WERI-Rb-1 (cell line): Measurements from ENCODE around the gene MEAF6.
"Not testable (repeated sequence)": the region's sequence is repeated elsewhere in the genome, so short reads cannot be mapped to it uniquely, and the experiment has no call there.

Source experiments
- DNase-seq: peaks from one replicate; pipeline ENCODE4 v3.0.0-alpha.2; 2020
- H3K27ac ChIP-seq: fragments of 250-450 bp; sonication (Bioruptor Pico); 2 replicates; pipeline ENCODE4 v1.5.1; 2020; ENCODE audit warnings: mild to moderate bottlenecking, moderate library complexity
- H3K27me3 ChIP-seq: fragments of 250-450 bp; sonication (Bioruptor Pico); 2 replicates; pipeline ENCODE4 v1.5.1; 2021; ENCODE audit warnings: mild to moderate bottlenecking, low read depth, moderate library complexity; ENCODE audit not compliant: insufficient read depth, severe bottlenecking
- H3K36me3 ChIP-seq: fragments of 250-450 bp; sonication (Bioruptor Pico); 2 replicates; pipeline ENCODE4 v1.5.1; 2020; ENCODE audit warnings: mild to moderate bottlenecking, moderate library complexity
- H3K4me3 ChIP-seq: 2 replicates; pipeline ENCODE4 v1.5.1; 2011; ENCODE audit warnings: low read depth, mild to moderate bottlenecking, control low read depth, low read length
- H3K9me3 ChIP-seq: fragments of 250-450 bp; sonication (Bioruptor Pico); 2 replicates; pipeline ENCODE4 v1.5.1; 2021; ENCODE audit warnings: mild to moderate bottlenecking, moderate library complexity; ENCODE audit not compliant: severe bottlenecking
- TF ChIP-seq, protein P1 (sequence below): IDR thresholded peaks from 2 replicates; pipeline ENCODE4 v1.5.1; 2011; ENCODE audit warnings: low read depth, mild to moderate bottlenecking, control low read depth, inconsistent platforms, low read length

The MEAF6 gene

DNA sequence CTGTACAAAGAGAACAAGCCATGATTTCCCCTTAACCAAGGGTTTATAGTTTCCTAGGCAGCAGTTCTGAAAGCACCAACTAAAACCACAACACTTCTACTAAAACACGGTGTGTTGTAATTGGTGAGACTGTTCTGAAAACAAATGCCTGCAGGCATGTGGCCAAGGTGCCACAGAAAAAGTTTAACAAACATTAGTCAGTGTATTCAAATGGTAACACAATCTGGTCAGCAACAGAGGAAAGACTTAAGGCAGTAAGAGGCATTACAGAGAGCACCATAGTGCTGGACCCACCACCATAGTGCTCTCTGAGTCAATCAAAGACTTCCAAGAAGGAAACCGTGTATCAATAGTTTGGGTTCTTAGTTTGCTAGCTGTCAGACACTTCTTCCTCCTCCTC, 22.8 kb upstream of the MEAF6 start:
- H3K4me3 ChIP-seq, result no peak overlapping the region
- DNase-seq, result no peak
- TF ChIP-seq, protein P1, sequence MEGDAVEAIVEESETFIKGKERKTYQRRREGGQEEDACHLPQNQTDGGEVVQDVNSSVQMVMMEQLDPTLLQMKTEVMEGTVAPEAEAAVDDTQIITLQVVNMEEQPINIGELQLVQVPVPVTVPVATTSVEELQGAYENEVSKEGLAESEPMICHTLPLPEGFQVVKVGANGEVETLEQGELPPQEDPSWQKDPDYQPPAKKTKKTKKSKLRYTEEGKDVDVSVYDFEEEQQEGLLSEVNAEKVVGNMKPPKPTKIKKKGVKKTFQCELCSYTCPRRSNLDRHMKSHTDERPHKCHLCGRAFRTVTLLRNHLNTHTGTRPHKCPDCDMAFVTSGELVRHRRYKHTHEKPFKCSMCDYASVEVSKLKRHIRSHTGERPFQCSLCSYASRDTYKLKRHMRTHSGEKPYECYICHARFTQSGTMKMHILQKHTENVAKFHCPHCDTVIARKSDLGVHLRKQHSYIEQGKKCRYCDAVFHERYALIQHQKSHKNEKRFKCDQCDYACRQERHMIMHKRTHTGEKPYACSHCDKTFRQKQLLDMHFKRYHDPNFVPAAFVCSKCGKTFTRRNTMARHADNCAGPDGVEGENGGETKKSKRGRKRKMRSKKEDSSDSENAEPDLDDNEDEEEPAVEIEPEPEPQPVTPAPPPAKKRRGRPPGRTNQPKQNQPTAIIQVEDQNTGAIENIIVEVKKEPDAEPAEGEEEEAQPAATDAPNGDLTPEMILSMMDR, result no peak
- no peaks in the 10 kb centered on the region for H3K9me3 ChIP-seq
- peaks cover 61% of the 10 kb centered on the region for H3K36me3 ChIP-seq
- H3K27me3 ChIP-seq, result no peaks in the 10 kb centered on the region
- H3K27ac ChIP-seq, result no peak overlapping the region

- TF ChIP-seq, protein P1, result no peak
- Histone ChIP-seq H3K36me3 (peaks cover 29% of the 10 kb centered on the region), H3K27me3 (no peaks in the 10 kb centered on the region), H3K4me3 (no peak overlapping the region), H3K27ac (no peak overlapping the region), H3K9me3 (no peaks in the 10 kb centered on the region)
- DNase-seq, result no peak
These were observed 18.9 kb upstream of the MEAF6 start for GRCh38 chr1:37533317-37534093.

DNA sequence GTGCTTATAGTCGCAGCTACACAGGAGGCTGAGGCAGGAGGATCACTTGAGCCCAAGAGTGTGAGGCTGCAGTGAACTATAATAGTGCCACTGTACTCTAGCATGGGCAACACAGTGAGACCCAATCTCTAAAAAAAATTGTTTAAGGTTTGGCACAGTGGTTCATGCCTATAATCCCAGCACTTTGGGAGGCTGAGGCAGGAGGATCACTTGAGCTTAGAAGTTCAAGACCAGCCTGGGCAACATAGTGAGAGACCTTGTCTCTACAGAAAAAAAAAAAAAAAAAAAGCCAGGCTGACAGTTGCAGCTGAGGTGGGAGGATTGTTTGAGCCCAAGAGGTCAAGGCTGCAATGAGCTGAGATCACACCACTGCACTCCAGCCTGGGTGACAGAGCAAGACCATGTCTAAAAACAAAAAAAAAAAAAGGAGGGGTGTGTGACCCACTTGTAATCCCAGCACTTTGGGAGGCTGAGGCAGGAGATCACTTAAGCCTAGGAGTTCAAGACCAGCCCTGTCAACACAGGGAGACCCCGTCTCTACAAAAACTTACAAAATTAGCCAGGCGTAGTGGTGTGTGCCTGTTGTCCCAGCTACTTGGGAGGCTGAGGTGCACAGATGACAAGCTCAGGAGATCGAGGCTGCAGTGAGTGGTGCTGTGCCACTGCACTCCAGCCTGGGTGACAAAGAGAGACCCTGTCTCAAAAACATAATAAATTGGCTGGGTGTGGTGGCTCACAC, 18.0 kb upstream of the MEAF6 start:
- H3K9me3 ChIP-seq, H3K4me3 ChIP-seq, H3K27me3 ChIP-seq, DNase-seq, H3K27ac ChIP-seq: not testable (repeated sequence)
- peaks cover 22% of the 10 kb centered on the region for H3K36me3 ChIP-seq

- H3K36me3 ChIP-seq, H3K4me3 ChIP-seq, H3K27ac ChIP-seq, H3K9me3 ChIP-seq, DNase-seq, H3K27me3 ChIP-seq: not testable (repeated sequence)
These were observed 15.3 kb upstream of the MEAF6 start for GRCh38 chr1:37529888-37530287.

GRCh38 chr1:37519613-37520012, 5.0 kb upstream of the MEAF6 start:
- no peaks in the 10 kb centered on the region for H3K27me3 ChIP-seq
- no peak for DNase-seq
- no peaks in the 10 kb centered on the region for H3K9me3 ChIP-seq
- no peaks in the 10 kb centered on the region for H3K36me3 ChIP-seq
- TF ChIP-seq, protein P1, result no peak
- H3K4me3 ChIP-seq, result no peak overlapping the region
- no peak overlapping the region for H3K27ac ChIP-seq

- not testable (repeated sequence) for H3K36me3 ChIP-seq, H3K9me3 ChIP-seq, H3K4me3 ChIP-seq, DNase-seq, H3K27me3 ChIP-seq, H3K27ac ChIP-seq
These were observed 4.4 kb upstream of the MEAF6 start for GRCh38 chr1:37518929-37519328.

GRCh38 chr1:37518241-37518640, 3.7 kb upstream of the MEAF6 start:
- H3K4me3 ChIP-seq, H3K27ac ChIP-seq, H3K36me3 ChIP-seq, DNase-seq, H3K9me3 ChIP-seq, H3K27me3 ChIP-seq: not testable (repeated sequence)
